GM19372 (cell line): Measurements from ENCODE around the gene CWC22.
"Not testable (repeated sequence)": the region's sequence is repeated elsewhere in the genome, so short reads cannot be mapped to it uniquely, and the experiment has no call there.

ENCODE experiments used
- ATAC-seq: cut with Tn5 transposase; IDR thresholded peaks from one replicate; pipeline ENCODE4 v1.9.1; 2021; ENCODE audit warnings: mild to moderate bottlenecking, low read depth, moderate library complexity; ENCODE audit not compliant: unreplicated experiment

Gene CWC22

GRCh38 chr2:180006781-180007579 lies at the start of gene CWC22:
Gene CWC22, minus strand, starts transcription at chr2:180007297. Its CDS starts 13,956 bp downstream, at chr2:179993341.
- peak; percentile 98 for ATAC-seq

DNA sequence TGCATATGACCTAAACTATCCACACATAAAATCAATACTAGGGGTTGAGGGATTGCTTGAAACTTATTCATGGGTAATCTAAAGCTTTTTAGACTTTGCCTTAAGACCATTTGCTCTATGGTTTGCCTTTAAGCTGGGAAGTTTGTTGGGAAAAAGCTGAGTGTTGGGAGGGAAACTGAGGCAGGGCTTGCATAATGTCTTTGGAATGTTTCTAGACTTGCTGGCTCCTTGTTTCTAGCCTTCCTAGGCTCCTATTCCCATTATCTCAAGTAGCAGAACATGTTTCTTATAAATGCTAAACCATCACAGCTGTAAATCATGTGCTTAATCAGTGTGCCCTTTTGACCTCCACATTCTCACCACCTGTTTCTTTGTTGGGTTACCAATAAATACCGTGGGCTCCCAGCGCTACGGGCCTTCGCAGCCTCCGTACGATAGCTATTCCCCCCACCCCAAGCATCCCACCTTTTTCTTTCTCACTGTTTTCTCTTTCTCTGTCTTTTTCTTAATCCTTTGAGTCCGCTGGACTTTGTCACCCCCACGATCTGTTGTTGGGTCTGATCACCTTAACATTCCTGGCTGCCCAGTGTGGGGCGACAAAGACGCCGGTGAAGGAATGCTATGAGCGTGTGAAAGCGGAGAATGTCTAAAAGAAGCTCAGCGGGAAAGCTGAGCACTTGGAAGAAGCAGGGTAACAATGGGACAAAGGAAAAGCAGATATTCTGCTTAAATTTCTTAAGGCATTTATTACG lies 49.4 kb upstream of the CWC22 start:
- no peak for ATAC-seq

- ATAC-seq: not testable (repeated sequence)
Measured at GRCh38 chr2:180054576-180054975, 47.5 kb upstream of the CWC22 start.

DNA sequence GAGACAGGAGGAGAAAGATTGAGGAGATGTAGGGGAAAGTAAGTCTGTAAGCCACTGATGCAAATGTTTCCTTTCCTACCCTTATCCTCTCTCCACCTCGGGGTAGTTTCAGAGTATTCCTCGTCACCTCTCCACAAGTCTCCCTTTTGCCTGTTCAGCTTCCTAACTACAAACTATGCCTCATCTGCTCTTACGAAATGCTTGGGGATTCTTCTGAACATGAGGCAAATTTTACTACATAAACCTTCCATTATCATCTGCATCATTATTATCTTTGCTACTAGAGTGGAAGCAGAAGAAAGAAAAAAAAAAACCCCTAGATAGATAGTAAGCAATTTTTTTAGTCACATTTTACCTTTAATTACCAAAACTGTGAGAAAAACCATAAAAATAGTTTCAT lies 43.1 kb upstream of the CWC22 start:
- no peak for ATAC-seq

GRCh38 chr2:180048251-180048650 lies 41.2 kb upstream of the CWC22 start:
- no peak for ATAC-seq

DNA sequence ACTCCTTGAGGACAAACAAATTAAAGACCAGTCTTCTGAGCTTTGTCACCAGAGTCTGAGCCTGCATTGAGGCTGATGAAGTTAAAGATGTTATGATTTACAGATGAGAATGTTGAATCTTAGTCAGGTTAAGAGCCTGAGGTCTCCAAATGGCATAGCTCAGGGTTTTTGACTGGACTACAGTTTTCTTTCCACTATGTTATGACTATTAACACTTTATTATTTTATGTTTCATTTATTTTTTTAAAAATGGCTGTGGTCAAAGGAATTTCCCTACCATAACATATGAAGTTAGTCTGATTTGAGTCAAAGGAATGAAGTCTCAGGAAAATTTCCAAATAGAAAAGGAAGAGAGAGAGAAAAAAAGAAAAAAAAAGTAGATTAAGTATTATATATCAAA lies 39.7 kb upstream of the CWC22 start:
- ATAC-seq: no peak

- no peak for ATAC-seq
Measured at GRCh38 chr2:180046202-180046601, 39.1 kb upstream of the CWC22 start.

DNA sequence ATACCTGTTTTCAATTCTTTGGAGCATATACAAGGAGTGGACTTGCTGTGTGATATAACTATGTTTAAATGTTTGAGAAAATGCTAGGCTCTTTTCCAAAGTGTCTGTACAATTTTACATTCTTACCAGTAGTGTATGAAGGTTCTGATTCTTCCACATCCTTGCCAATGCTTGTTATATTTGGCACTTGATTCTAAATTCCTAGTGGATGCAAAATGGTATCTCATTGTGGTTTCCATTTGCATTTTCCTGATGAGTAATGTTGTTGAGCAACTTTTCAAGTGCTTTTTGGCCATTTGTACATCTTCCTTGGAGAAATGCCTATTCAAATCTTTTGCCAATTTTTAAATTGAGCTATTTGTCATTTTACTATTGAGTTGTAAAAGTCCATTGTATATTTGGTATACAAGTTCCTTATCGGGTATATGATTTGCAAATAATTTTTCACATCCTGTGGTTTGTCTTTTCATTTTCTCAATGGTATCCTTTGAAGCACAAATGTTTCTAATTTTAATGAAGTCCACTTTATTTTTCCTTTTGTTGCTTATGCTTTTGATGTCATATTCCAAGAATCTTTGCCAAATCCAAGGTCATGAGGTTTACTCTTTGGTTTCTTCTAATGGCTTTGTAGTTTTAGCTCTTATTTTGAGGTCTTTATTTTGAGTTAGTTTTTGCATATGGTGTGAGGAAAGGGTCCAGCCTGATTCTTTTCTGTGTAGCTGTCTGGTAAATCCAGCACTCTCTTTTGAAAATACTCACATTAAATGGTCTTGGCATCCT lies 33.2 kb upstream of the CWC22 start:
- ATAC-seq: no peak

DNA sequence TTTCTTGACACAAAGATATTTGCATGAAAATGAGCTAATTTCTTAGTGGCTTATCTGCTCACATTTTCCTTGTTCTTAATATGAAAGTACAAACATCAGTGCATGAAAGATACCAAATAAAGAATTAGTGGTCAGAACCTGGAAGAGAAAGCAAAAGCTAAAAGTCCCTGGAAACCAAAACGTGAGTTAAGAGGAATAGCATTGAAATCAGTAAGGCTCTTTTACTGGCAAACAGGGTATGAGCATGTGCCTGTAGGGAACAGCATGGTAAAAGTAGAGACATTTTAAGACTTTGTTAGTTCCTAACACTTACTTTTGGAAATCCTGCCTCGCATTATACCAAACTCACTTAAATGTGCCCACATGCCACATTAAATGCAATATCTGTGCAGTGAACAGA lies 31.9 kb upstream of the CWC22 start:
- no peak for ATAC-seq

DNA sequence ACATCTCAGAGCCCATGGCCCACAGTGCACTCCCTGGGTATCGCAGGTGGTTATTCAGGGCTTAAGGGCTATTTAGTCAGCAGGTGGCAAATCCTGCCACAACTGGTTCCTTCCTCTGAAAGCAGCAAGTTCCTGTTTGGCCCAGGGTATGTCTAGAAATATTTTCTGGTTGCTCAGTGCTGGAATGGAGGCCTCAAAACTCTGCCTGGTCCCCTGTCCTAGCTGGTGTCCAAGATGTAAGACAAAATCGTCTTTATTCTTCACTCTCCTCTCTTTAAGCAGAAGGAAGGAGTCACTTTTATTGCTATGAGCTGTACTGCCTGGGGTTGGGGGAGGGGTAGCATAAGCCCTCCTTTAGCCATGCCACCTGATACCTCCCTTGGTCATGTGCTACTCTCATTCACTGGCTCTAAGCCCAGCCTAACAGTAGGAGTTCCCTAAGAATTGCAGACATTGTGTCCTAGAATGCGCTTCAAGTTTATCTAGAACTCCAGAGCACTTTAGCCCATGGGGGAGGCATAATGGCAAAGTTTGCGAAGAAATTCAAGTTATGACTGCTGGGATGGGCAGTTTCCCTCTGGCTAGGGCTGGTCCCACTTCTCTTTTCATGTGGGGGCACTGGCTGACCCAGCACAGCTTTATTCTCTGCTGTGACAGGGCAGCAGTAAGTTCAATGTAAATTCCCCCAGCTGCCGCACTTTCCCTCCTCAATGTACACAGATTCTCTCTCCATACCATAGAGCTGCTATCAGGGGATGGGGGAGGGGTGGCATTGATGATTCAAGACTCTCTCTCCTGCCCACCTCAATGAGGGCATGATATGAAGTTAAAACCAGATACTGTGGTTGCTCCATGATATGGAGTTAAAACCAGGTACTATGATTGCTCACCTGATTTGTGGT lies 27.1 kb upstream of the CWC22 start:
- no peak for ATAC-seq

GRCh38 chr2:180029575-180029974 lies 22.5 kb upstream of the CWC22 start:
- ATAC-seq: no peak

- ATAC-seq: no peak
Measured at GRCh38 chr2:180021850-180022249, 14.8 kb upstream of the CWC22 start.

- ATAC-seq: no peak
Measured at GRCh38 chr2:180017784-180018183, 10.7 kb upstream of the CWC22 start.

DNA sequence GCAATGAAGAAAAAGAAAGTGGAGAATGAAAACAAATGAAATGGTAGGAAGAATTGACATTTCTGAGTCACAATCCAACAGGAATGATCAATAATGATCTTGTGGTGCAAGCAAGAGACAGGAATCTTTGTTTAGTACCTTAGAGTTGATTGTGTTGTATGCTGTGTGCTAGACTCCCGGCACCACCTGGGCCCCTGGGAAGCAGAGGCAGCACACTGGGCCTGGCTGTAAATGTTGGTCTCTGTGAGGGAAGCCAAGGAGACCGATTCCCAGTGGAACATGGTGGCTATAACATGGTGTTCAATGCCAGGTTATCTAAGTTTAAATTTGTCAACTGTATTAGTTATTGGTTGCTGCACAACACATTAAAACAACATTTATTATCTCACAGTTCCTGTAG lies 9.8 kb upstream of the CWC22 start:
- ATAC-seq: no peak

- ATAC-seq: no peak
Measured at GRCh38 chr2:180015951-180016709, 9.0 kb upstream of the CWC22 start.

DNA sequence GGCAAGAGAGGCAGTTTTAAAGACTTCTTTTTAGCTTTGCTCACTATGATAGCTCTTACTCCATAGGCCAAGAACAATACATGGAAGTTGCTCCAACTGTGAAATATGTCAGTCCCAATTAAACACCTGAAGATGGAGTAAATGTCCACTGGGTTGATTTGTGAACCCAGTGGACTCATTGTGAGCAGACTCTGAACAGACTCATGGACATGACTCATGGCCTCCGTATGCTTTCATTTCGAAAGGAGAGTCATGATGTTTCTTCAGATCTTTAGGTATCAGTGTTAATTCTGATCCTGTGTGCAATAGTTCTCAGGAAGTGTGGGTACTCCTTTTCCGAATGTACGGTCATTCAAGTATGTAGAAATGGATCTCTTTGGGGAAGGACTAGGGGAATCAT lies 5.4 kb upstream of the CWC22 start:
- ATAC-seq: no peak

DNA sequence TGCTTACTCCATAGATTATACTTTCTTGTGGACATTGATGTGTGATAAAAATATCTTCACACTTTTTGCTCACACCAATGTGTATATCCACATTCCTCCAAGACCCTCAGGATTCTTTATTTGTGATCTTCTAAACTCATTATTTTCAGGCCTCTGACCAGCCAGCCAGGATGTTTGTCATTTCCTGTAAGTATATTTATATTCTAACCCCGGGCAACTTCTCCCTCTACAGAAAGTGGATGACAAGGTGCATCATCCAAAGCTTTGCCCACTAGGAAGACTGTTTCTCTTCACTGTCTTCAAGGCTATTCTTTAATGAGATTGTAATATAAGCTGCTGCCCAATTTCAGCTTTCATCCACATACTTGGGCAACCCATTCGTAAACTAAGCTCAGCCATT lies 3.6 kb upstream of the CWC22 start:
- ATAC-seq: no peak

DNA sequence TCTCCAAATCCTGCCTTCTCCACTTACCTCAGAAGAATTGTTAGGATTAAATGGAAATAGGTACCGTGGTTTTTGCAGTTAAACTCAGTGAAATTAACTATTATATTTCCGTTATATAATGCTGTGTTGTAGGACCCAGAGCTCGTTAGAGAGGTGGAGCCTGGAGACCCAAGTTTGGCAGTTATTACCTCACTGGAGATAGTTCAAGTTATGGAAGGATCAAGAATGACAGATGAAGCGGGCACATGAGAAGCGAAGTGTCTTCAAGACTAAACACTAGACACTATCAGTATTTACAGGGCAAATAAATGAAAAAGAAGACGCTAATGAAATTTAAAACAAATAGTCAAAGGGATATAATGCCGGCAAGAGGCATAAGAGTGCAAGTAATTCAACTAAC lies 866 bp downstream of the CWC22 start:
- no peak for ATAC-seq

DNA sequence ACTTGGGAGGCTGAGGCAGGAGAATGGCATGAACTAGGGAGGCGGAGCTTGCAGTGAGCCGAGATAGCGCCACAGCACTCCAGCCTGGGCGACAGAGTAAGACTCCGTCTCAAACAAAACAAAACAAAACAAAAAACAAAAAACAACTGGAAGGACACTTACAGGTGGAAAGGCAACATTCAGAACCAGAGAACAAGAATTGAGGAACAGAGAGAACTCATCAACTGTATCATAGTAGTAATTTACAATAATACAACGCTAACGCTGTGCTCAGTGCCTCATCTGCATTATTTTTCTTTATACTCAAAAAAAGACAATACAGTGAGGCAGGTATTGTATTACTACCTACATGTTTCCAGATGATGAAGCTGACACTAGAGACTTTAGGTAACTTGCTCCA lies 1.6 kb downstream of the CWC22 start:
- ATAC-seq: not testable (repeated sequence)
